GM13977 (cell line): ENCODE results near the gene AMIGO1.
A peak's percentile ranks its signal among the peaks of the same experiment; 100 is the strongest.

Experiments
- DNase-seq: peaks from one replicate; pipeline ENCODE4 v3.0.0; 2012; ENCODE audit warnings: low spot score
- CTCF ChIP-seq: IDR thresholded peaks from 2 replicates; pipeline ENCODE4 v1.5.1; 2012; ENCODE audit warnings: mild to moderate bottlenecking, control low read depth; ENCODE audit not compliant: insufficient read depth; ENCODE audit errors: extremely low read depth, missing control alignments
- in situ Hi-C: fragments of 300-500 bp; cut with MboI; formaldehyde crosslinking; loops from one replicate; pipeline ENCODE4 v1.12.0; 2022; ENCODE audit warnings: low sequenced_read_pairs, low pct_unique_long_range_greater_than_20kb, mixed read lengths, inconsistent platforms; ENCODE audit not compliant: unreplicated experiment

AMIGO1 gene

GRCh38 chr1:109466125-109466451 is 43.4 kb downstream of the AMIGO1 start:
- DNase-seq, result peak; percentile 7
- in situ Hi-C loops, result no loop called here
- TF ChIP-seq CTCF, result no peak

- no peak for DNase-seq
- in situ Hi-C loops, result no loop called here
- no peak for TF ChIP-seq CTCF
These were observed 51.7 kb downstream of the AMIGO1 start for GRCh38 chr1:109457819-109458218.

GRCh38 chr1:109454497-109455133 is 54.9 kb downstream of the AMIGO1 start:
- in situ Hi-C loops, result no loop called here
- no peak for TF ChIP-seq CTCF
- DNase-seq, result no peak
